GM21786 (cell line): Measurements from ENCODE around the gene PSMA3.

ENCODE experiments used
- ATAC-seq: cut with Tn5 transposase; IDR thresholded peaks from one replicate; pipeline ENCODE4 v1.9.1; 2021; ENCODE audit not compliant: unreplicated experiment

PSMA3 gene

DNA sequence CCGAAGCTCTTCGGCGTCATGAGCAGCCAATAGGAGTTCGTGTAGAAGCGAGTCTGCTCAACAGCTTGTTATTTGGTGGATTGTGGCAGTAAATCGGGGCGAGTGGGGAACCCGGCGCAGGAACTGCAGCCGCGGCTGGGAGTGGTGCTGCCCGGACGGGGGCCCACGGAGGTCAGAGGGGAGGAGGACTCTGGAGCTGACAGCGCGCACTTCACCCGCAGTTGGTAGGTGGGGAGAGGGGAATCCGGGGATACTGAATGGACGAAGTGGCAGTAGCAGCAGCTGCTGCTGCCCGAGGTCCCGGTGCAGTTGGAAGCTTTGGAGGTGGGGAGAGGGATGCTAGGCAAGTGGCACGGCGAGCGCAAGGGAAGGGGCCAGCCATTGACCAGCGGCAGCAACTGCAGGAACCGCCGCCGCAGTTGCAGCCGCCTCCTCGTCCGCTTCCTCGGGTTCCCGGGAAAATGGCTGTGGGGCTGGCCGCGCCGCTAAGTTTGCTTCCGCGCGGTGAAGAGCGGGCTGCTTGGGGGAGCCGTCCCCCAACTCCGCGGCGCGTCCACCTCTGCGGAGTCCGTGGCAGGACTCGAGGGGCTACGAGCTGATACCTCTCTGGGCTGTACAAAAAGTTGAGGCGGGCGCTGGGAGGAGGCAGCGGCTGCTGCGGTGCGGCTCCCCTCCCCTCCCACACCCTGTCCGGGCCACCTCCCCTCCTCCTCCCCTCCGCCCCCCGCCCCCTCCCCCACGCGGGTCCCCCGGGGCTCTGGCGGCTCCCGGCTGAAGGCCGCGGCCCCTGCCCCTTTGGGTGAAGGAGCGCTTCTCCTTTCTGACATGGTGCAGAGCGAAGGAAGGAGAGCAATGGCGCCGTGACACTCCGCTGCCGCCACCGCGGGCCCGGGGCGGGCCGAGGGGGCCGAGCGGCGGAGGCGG, 54.1 kb downstream of the PSMA3 start, which contains the start of gene ARID4A:
Gene ARID4A, plus strand, starts transcription at position 79 of the 924 bp plus-strand sequence. CDS start 1,300 bp downstream, outside the sequence.
- no peak for ATAC-seq

DNA sequence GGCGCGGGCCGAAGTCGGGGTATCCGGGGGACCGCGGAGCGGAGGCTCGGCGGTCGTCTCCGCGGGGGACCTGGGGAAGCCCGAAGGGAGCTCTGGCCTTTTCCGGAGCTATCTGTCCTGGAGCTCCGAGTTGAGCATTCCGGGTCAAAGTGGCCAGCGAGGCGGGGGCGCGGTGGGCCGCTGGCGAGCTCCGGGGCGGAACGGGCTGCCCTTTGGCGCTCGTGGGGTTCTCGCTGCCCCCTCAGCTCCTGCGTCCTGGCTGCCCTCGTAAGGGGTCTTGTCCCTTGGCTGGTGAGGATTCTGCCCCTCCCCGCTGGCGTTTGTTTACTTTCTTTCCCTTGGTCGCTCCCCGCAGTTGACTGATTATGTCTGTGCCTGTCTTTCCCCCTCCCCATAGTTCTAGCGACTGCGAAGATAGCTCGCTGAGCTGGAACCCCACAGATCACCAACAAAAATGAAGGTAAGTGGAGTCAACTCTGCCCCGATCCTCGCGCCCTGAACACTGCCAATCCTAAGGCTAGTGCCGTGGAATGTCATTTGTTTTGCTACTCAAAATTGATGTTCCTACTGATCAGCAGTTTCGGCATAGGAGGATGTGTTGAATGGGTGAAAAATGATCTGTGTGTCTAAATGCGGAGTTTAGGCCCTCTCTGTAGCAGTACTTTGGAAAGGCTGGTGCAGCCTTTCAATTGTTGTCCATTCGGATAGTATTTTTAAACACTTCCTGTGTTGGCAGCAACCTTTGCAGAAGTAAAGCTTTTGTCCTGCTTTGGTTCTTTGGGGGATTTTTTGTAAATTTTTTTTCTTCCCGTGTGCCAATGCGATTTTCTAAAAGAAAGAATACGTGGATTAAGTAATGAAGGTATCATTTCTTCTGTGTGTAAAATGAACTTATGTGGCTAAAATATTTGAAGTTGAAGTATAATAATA, 55.0 kb downstream of the PSMA3 start:
- no peak for ATAC-seq

DNA sequence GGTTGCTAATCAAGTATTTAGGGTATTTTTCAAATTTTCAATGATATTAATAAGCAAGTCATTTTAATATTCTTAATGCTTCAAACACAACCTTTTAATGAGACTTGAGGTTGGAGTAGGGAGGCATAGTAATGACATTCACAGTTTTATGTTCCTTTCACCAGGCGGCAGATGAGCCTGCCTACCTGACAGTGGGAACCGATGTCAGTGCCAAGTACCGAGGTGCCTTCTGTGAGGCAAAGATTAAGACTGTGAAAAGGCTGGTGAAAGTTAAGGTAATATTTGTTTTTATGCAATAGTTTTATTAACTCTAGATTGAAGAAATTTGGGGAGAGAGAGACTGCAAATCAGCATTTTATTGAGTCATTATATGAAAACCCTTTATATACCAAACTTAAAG, 56.8 kb downstream of the PSMA3 start:
- no peak for ATAC-seq

DNA sequence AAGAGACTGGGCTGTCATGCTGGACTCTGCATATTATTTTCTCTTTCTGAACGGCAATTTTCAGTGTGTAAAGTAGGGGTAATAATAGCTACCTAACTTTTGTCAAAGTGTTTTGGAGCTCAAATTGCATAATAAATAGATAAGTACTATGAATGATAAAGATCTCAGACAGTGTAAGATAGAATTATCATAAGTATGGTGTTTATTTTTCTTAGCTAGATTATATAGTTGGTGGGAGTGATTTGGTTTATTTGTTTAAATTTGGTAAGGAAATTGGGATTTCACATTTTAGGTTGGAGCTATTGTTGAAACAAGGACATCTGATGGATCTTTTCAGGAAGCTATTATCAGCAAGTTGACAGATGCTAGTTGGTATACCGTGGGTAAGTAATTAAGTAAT, 61.1 kb downstream of the PSMA3 start:
- ATAC-seq: no peak

DNA sequence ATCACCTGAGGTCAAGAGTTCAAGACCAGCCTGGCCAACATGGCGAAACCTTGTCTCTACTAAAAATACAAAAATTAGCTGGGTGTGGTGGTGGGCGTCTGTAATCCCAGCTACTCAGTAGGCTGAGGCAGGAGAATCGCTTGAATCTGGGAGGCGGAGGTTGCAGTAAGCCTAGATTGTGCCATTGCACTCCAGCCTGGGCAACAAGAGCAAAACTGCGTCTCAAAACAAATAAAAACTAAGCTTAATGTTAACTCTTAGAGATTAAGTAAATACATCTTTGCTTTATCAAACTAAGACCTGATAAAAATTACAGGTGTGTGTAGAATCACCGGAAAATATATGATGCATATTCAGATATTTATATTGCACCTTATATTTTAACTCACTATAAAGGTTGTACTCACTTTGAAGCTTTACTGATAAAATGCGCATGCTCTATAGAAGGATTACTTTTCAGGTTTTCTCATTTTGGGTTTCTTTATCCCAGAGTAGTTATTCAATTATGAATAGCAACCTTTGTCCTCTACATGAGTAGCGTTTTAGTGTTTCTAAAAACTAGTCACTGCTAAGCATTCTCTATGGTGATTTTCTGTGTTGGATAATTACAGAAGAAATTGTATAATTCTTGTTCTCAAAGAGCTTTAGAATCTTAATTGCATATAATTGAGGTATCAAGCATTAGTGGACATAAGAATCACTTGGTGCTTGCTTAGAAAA, 63.1 kb downstream of the PSMA3 start:
- ATAC-seq: no peak

- no peak for ATAC-seq
Observed at GRCh38 chr14:58309086-58309485, 64.4 kb downstream of the PSMA3 start.

- ATAC-seq: no peak
Observed at GRCh38 chr14:58313699-58314098, 69.1 kb downstream of the PSMA3 start.

GRCh38 chr14:58315606-58316005, 71.0 kb downstream of the PSMA3 start:
- ATAC-seq: no peak
